ENCODE data around the gene RAPGEF5. TPM values are rescaled to one million over a fixed set of nuclear protein-coding genes. Genes with fewer than 3 reads are reported as not detected.

The RAPGEF5 gene
- total RNA-seq, 1 experiment from 2014 or later, result 15.6 TPM

- Histone ChIP-seq H3K4me1 (ENCODE audit: control insufficient read depth in 1 of 2, insufficient read depth in 2 of 2, low read length in 2 of 2) (no peaks in the 10 kb centered on the region), H3K9me3 (ENCODE audit: control insufficient read depth in 1 of 2, insufficient read depth in 1 of 2, low read depth in 1 of 2, low read length in 2 of 2) (no peaks in the 10 kb centered on the region), H3K79me2 (ENCODE audit: insufficient read depth, low read length) (no peaks in the 10 kb centered on the region), H3K9ac (ENCODE audit: low read length) (no peak overlapping the region), H3K4me2 (ENCODE audit: low read length) (no peak overlapping the region), H3K27me3 (ENCODE audit: insufficient read depth, low read length) (no peaks in the 10 kb centered on the region), H3K36me3 (ENCODE audit: control insufficient read depth in 1 of 2, insufficient read depth in 2 of 2, low read length in 2 of 2) (no peaks in the 10 kb centered on the region), H3K27ac (ENCODE audit: low read depth, low read length) (no peak overlapping the region), H3K9me2 (ENCODE audit: insufficient read depth) (no peaks in the 10 kb centered on the region), H4K20me1 (ENCODE audit: insufficient read depth) (no peaks in the 10 kb centered on the region), H3K4me3 (replicated peaks in 1 of 2; ENCODE audit: low read depth in 1 of 2, low read length in 2 of 2) (no peak overlapping the region), H2AFZ (ENCODE audit: low read depth, low read length, poor library complexity, severe bottlenecking) (no peak overlapping the region)
- TF ChIP-seq REST (IDR thresholded peaks at IDR 0.05; ENCODE audit: low read depth) (no peak), FOSL1 (IDR thresholded peaks at IDR 0.05; ENCODE audit: low read depth) (no peak), ZNF274 (IDR thresholded peaks at IDR 0.05; ENCODE audit: low read depth, low read length) (no peak), CBX3 (IDR thresholded peaks at IDR 0.05; ENCODE audit: low read depth) (no peak), CEBPB (IDR thresholded peaks at IDR 0.05; ENCODE audit: low read depth) (no peak), POLR2A (IDR thresholded peaks at IDR 0.05; ENCODE audit: borderline replicate concordance, extremely low read depth, insufficient read depth, insufficient read length) (no peak), JUND (IDR thresholded peaks at IDR 0.05) (no peak), ZFX (IDR thresholded peaks at IDR 0.05) (no peak), SP1 (IDR thresholded peaks at IDR 0.05; ENCODE audit: low read depth) (no peak), EZH2phosphoT487 (IDR thresholded peaks at IDR 0.05; ENCODE audit: borderline replicate concordance) (no peak), SIN3A (IDR thresholded peaks at IDR 0.05; ENCODE audit: low read depth) (no peak), MAX (IDR thresholded peaks at IDR 0.05) (no peak), POLR2AphosphoS5 (IDR thresholded peaks at IDR 0.05; ENCODE audit: low read depth, low read length) (no peak), SRF (IDR thresholded peaks at IDR 0.05; ENCODE audit: low read depth) (no peak)
- ChIA-PET POLR2A (no interaction called here), CTCF (no interaction called here), RAD21 (ENCODE audit: low non-redundant PET in 1 of 2, low total read pairs in 2 of 2, uncharacterized antibody in 2 of 2, unreplicated experiment in 2 of 2) (no interaction called here)
- no peak for ATAC-seq
- DNase-seq (ENCODE audit: low read depth, low spot score), result no peak
- intact Hi-C loops (cut with micrococcal nuclease), result no loop called here
- BruUV-seq (replicated peaks), result no TSS peak
Measured at GRCh38 chr7:22300839-22301238, 56.1 kb downstream of the RAPGEF5 start.
